Epidermal melanocyte (primary cell): ENCODE data around the gene USP10.

ENCODE experiments used
- DNase-seq: peaks from one replicate; pipeline ENCODE4 v3.0.0; 2011; ENCODE audit warnings: low spot score; ENCODE audit not compliant: insufficient read length

Gene USP10

GRCh38 chr16:84699147-84699711 is 571 bp upstream of the USP10 start:
- DNase-seq = no peak

- DNase-seq = no peak
These were observed 873 bp downstream of the USP10 start for GRCh38 chr16:84700446-84701300.

- no peak for DNase-seq
These were observed 3.9 kb downstream of the USP10 start for GRCh38 chr16:84703681-84704080.

- no peak for DNase-seq
These were observed 4.5 kb downstream of the USP10 start for GRCh38 chr16:84704253-84704652.

- no peak for DNase-seq
These were observed 7.1 kb downstream of the USP10 start for GRCh38 chr16:84706856-84707255.

GRCh38 chr16:84709609-84710008 is 9.8 kb downstream of the USP10 start:
- no peak for DNase-seq

GRCh38 chr16:84710686-84711085 is 10.9 kb downstream of the USP10 start:
- no peak for DNase-seq

- DNase-seq = no peak
These were observed 12.4 kb downstream of the USP10 start for GRCh38 chr16:84712138-84712671.

GRCh38 chr16:84712801-84713775 is 13.3 kb downstream of the USP10 start:
- no peak for DNase-seq

GRCh38 chr16:84714028-84714427 is 14.2 kb downstream of the USP10 start:
- DNase-seq = no peak

- no peak for DNase-seq
These were observed 15.6 kb downstream of the USP10 start for GRCh38 chr16:84715424-84715823.

- no peak for DNase-seq
These were observed 16.1 kb downstream of the USP10 start for GRCh38 chr16:84715854-84716253.

- no peak for DNase-seq
These were observed 16.9 kb downstream of the USP10 start for GRCh38 chr16:84716740-84717139.

GRCh38 chr16:84717484-84717883 is 17.7 kb downstream of the USP10 start:
- DNase-seq = no peak

GRCh38 chr16:84720177-84720579 is 20.4 kb downstream of the USP10 start:
- DNase-seq = no peak

GRCh38 chr16:84722068-84722467 is 22.3 kb downstream of the USP10 start:
- no peak for DNase-seq

- DNase-seq = no peak
These were observed 24.1 kb downstream of the USP10 start for GRCh38 chr16:84723906-84724305.

GRCh38 chr16:84724606-84725309 is 25.0 kb downstream of the USP10 start:
- DNase-seq = no peak

GRCh38 chr16:84725481-84726078 is 25.8 kb downstream of the USP10 start:
- DNase-seq = no peak

GRCh38 chr16:84726079-84726668 is 26.4 kb downstream of the USP10 start:
- DNase-seq = peak; percentile 52
